ENCODE data around the gene ERVW-1.
"Not testable (repeated sequence)": the region's sequence is repeated elsewhere in the genome, so short reads cannot be mapped to it uniquely, and the experiment has no call there.

Gene ERVW-1

GRCh38 chr7:92442720-92443119, 35.0 kb downstream of the ERVW-1 start:
- H3K9me3 ChIP-seq (ENCODE audit: control insufficient read depth, insufficient read depth, low read depth, low read length); H3K4me3 ChIP-seq (ENCODE audit: low read depth, low read length); H3K27ac ChIP-seq (ENCODE audit: extremely low read depth, low read depth, low read length); H3K36me3 ChIP-seq (ENCODE audit: control insufficient read depth in 2 of 2, insufficient read depth in 1 of 2, low read length in 2 of 2); POLR2A ChIA-PET; H3K4me1 ChIP-seq (ENCODE audit: control insufficient read depth, insufficient read depth, low read length); CTCF ChIA-PET: not testable (repeated sequence)

- H3K27ac ChIP-seq (ENCODE audit: extremely low read depth, low read depth, low read length), result no peak overlapping the region
- ChIA-PET CTCF (interaction anchor here (0.6 to 2.2 kb wide), 4 partner anchors 9 to 57 kb away, joined by 3 to 9 read pairs (median 6); partner anchors contain the start of gene GATAD1), POLR2A (interaction anchor here (1.4 kb wide), 1 partner anchor 9 kb away, joined by 5 read pairs; the partner anchor contains the start of gene GATAD1)
- H3K9me3 ChIP-seq (ENCODE audit: control insufficient read depth, insufficient read depth, low read depth, low read length), result no peaks in the 10 kb centered on the region
- TF ChIP-seq ZNF621 (tag by site-specific recombination; IDR thresholded peaks at IDR 0.05) (no peak), PRDM1 (tag by site-specific recombination; IDR thresholded peaks at IDR 0.05) (no peak), ZNF391 (tag by site-specific recombination; IDR thresholded peaks at IDR 0.05; ENCODE audit: borderline replicate concordance, low read depth) (no peak)
- no peaks in the 10 kb centered on the region for H3K36me3 ChIP-seq (ENCODE audit: control insufficient read depth in 2 of 2, insufficient read depth in 1 of 2, low read length in 2 of 2)
- no peaks in the 10 kb centered on the region for H3K4me1 ChIP-seq (ENCODE audit: control insufficient read depth, insufficient read depth, low read length)
- no peak overlapping the region for H3K4me3 ChIP-seq (ENCODE audit: low read depth, low read length)
Measured at GRCh38 chr7:92437956-92438491, 39.7 kb downstream of the ERVW-1 start.

GRCh38 chr7:92436612-92437445, 40.9 kb downstream of the ERVW-1 start:
- no peaks in the 10 kb centered on the region for H3K9me3 ChIP-seq (ENCODE audit: control insufficient read depth, insufficient read depth, low read depth, low read length)
- CTCF ChIA-PET, result interaction anchor here (2.2 kb wide), 1 partner anchor 13 kb away, joined by 9 read pairs; no protein-coding TSS in a partner anchor
- no peaks in the 10 kb centered on the region for H3K36me3 ChIP-seq (ENCODE audit: control insufficient read depth in 2 of 2, insufficient read depth in 1 of 2, low read length in 2 of 2)
- TF ChIP-seq ZNF239 (tag by site-specific recombination; IDR thresholded peaks at IDR 0.05) (no peak), ZNF558 (tag by site-specific recombination; IDR thresholded peaks at IDR 0.05) (no peak), ZNF248 (tag by site-specific recombination; IDR thresholded peaks at IDR 0.05) (no peak), ZNF223 (tag by site-specific recombination; IDR thresholded peaks at IDR 0.05) (no peak), ZNF133 (tag by site-specific recombination; IDR thresholded peaks at IDR 0.05) (no peak), ZNF501 (tag by site-specific recombination; IDR thresholded peaks at IDR 0.05) (no peak), ZNF37A (tag by site-specific recombination; IDR thresholded peaks at IDR 0.05) (no peak), ZNF23 (tag by site-specific recombination; IDR thresholded peaks at IDR 0.05; ENCODE audit: borderline replicate concordance) (no peak), EGR2 (tag by site-specific recombination; IDR thresholded peaks at IDR 0.05; ENCODE audit: low read depth) (no peak), ZNF292 (tag by site-specific recombination; IDR thresholded peaks at IDR 0.05; ENCODE audit: borderline replicate concordance, low read depth) (no peak), ZNF776 (tag by site-specific recombination; IDR thresholded peaks at IDR 0.05; ENCODE audit: borderline replicate concordance) (no peak), ZNF596 (tag by site-specific recombination; IDR thresholded peaks at IDR 0.05) (no peak), ZNF548 (tag by site-specific recombination; IDR thresholded peaks at IDR 0.05) (no peak), ZBTB17 (tag by site-specific recombination; IDR thresholded peaks at IDR 0.05) (no peak), ZBTB49 (tag by site-specific recombination; IDR thresholded peaks at IDR 0.05; ENCODE audit: low read depth) (no peak), ZBTB26 (tag by site-specific recombination; optimal IDR thresholded peaks at IDR 0.05) (no peak), ZBTB20 (tag by site-specific recombination; IDR thresholded peaks at IDR 0.05) (no peak)
- H3K4me1 ChIP-seq (ENCODE audit: control insufficient read depth, insufficient read depth, low read length), result no peaks in the 10 kb centered on the region
- H3K27ac ChIP-seq (ENCODE audit: extremely low read depth, low read depth, low read length), result no peak overlapping the region
- POLR2A ChIA-PET, result no interaction called here
- H3K4me3 ChIP-seq (ENCODE audit: low read depth, low read length), result no peak overlapping the region

Data from HEK293 (cell line).